ENCODE data around the gene FHOD3.

DNA sequence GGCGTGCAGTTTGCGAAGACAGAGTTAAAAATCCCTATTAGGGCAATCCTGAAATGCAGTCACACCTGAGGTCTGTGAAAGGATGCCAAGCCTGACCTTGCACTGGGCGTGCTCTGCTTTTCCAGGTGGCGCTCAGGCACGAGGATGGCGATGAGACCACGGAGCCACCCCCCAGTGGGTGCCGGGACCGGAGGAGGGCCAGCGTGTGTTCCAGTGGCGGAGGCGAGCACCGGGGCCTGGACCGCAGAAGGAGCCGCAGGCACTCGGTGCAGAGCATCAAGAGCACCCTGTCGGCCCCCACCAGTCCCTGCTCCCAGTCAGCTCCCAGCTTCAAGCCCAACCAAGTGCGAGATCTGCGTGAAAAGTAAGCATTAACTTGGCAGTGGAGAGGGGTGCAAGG, 327.9 kb downstream of the FHOD3 start:
- TF ChIP-seq POLR2AphosphoS5 (IDR thresholded peaks at IDR 0.05; ENCODE audit: low read depth, low read length): no peak
- TF ChIP-seq, protein P1, sequence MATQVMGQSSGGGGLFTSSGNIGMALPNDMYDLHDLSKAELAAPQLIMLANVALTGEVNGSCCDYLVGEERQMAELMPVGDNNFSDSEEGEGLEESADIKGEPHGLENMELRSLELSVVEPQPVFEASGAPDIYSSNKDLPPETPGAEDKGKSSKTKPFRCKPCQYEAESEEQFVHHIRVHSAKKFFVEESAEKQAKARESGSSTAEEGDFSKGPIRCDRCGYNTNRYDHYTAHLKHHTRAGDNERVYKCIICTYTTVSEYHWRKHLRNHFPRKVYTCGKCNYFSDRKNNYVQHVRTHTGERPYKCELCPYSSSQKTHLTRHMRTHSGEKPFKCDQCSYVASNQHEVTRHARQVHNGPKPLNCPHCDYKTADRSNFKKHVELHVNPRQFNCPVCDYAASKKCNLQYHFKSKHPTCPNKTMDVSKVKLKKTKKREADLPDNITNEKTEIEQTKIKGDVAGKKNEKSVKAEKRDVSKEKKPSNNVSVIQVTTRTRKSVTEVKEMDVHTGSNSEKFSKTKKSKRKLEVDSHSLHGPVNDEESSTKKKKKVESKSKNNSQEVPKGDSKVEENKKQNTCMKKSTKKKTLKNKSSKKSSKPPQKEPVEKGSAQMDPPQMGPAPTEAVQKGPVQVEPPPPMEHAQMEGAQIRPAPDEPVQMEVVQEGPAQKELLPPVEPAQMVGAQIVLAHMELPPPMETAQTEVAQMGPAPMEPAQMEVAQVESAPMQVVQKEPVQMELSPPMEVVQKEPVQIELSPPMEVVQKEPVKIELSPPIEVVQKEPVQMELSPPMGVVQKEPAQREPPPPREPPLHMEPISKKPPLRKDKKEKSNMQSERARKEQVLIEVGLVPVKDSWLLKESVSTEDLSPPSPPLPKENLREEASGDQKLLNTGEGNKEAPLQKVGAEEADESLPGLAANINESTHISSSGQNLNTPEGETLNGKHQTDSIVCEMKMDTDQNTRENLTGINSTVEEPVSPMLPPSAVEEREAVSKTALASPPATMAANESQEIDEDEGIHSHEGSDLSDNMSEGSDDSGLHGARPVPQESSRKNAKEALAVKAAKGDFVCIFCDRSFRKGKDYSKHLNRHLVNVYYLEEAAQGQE (IDR thresholded peaks at IDR 0.05; ENCODE audit: insufficient read depth in 1 of 2, low read depth in 2 of 2, low read length in 1 of 2): no peak
- TF ChIP-seq CTCF (IDR thresholded peaks at IDR 0.05): no peak

Measured in Panc1 (cell line).